Activated CD8-positive, alpha-beta memory T cell treated with anti-CD3 and anti-CD28 coated beads, Interleukin-2, amount 50 U/mL, for 24 hours (primary cell): Measurements from ENCODE around the gene DCAF11.
"Not testable (repeated sequence)": the region's sequence is repeated elsewhere in the genome, so short reads cannot be mapped to it uniquely, and the experiment has no call there.

Source experiments
- DNase-seq: peaks from one replicate; pipeline ENCODE4 v3.0.0-alpha.2; 2020; ENCODE audit errors: extremely low read depth

Gene DCAF11

GRCh38 chr14:24096545-24097181 is 17.9 kb upstream of the DCAF11 start:
- DNase-seq, result no peak

- DNase-seq, result no peak
Measured at GRCh38 chr14:24098229-24098926, 16.2 kb upstream of the DCAF11 start.

GRCh38 chr14:24098927-24099813 is 15.4 kb upstream of the DCAF11 start:
- no peak for DNase-seq

- no peak for DNase-seq
Measured at GRCh38 chr14:24100197-24100981, 14.2 kb upstream of the DCAF11 start.

GRCh38 chr14:24100982-24101494 is 13.5 kb upstream of the DCAF11 start:
- DNase-seq, result no peak

GRCh38 chr14:24102357-24103048 is 12.1 kb upstream of the DCAF11 start:
- no peak for DNase-seq

GRCh38 chr14:24103451-24103850 is 11.1 kb upstream of the DCAF11 start:
- DNase-seq, result no peak

GRCh38 chr14:24105609-24106239 is 8.9 kb upstream of the DCAF11 start:
- not testable (repeated sequence) for DNase-seq

- no peak for DNase-seq
Measured at GRCh38 chr14:24106672-24107271, 7.8 kb upstream of the DCAF11 start.

- DNase-seq, result no peak
Measured at GRCh38 chr14:24108336-24108874, 6.2 kb upstream of the DCAF11 start.

- no peak for DNase-seq
Measured at GRCh38 chr14:24110060-24110459, 4.5 kb upstream of the DCAF11 start.

GRCh38 chr14:24110523-24110922 is 4.1 kb upstream of the DCAF11 start:
- no peak for DNase-seq

- no peak for DNase-seq
Measured at GRCh38 chr14:24113379-24113800, 1.2 kb upstream of the DCAF11 start.

- peak; percentile 57 for DNase-seq
Measured at GRCh38 chr14:24113801-24114531, 611 bp upstream of the DCAF11 start.

- no peak for DNase-seq
Measured at GRCh38 chr14:24115422-24116127, 998 bp downstream of the DCAF11 start.

- no peak for DNase-seq
Measured at GRCh38 chr14:24116128-24116814, 1.7 kb downstream of the DCAF11 start.

GRCh38 chr14:24117179-24117578 is 2.6 kb downstream of the DCAF11 start:
- no peak for DNase-seq

- DNase-seq, result no peak
Measured at GRCh38 chr14:24119691-24120090, 5.1 kb downstream of the DCAF11 start.
